Cerebellar cortex (tissue), 1 donor: ENCODE data around the gene SYNE4.
A peak's percentile ranks its signal among the peaks of the same experiment; 100 is the strongest.

Experiments used
- DNase-seq: peaks from one replicate; pipeline ENCODE4 v3.0.0-alpha.2; 2015; ENCODE audit warnings: low spot score

The SYNE4 gene

DNA sequence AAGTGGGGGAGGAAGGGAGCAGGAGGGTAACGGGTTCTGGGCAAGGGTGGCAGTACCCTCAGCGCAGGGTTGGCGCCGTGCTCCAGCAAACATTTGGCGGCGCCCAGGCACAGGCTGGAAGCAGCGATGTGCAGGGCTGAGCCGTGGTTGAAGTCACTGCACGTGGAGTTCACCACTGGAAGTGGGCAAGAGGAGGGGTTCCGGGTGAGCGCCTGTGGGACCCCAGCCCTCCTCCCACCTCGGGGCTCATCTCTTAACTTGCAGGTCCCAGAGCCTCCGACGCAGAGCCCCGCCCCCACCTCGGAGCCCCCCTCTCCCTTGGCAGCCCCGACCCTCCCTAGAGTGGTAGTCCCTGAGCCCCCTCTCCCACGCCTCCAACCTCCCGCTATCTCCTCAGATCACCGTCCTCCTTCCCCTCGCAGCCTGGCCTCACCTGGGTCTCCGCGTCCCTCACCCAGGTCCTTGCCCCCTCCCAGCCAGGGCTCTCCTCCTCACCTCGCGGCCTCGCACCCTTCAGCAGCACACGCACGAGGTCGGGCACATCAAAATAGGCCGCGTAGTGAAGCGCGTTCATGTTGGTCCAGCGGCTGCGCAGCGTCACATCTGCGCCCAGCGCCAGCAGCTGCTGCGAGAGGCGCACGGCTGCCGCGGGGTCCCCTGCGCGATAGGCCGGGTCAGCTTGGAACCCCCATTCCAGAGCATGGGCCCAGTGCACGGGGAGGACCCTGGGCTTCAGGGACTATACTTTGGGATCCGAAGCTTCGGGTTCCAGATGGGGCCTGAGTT is 17.7 kb upstream of the SYNE4 start:
- DNase-seq: no peak

DNA sequence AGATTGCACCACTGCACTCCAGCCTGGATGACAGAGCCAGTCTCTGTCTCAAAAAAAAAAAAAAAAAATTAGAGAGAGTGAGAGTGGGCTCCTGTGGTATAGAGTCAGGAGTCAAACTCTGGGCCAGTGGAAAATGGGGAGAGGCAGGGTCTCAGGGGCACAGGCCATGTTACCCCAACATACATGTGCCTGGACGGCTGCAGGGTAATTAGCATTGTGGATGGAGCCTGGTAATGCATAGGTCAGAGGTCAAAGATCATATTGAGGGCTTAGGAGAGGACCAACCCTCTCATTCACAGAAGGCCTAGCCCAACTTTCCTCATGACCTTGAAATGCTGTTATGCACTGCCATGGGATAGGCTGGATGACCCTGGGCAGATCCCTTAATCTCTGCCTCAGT is 16.9 kb upstream of the SYNE4 start:
- no peak for DNase-seq

DNA sequence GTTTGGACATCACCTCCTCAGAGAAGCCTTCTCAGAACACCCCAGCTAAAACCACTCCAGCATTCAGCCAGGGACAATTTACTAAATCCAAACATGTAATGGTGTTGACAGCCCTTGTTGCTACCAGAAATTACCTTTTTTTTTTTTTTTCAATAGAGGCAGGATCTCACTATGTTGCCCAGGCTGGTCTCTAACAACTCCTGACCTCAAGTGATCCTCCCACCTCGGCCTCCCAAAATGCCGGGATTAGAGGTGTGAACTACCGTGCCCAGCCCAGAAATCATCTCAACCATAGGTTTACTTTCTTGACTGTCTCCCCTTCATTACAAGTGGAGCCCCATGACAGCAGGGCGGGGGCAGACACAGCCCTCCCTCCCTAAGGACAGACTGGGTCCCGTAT is 14.8 kb upstream of the SYNE4 start:
- DNase-seq: no peak

DNA sequence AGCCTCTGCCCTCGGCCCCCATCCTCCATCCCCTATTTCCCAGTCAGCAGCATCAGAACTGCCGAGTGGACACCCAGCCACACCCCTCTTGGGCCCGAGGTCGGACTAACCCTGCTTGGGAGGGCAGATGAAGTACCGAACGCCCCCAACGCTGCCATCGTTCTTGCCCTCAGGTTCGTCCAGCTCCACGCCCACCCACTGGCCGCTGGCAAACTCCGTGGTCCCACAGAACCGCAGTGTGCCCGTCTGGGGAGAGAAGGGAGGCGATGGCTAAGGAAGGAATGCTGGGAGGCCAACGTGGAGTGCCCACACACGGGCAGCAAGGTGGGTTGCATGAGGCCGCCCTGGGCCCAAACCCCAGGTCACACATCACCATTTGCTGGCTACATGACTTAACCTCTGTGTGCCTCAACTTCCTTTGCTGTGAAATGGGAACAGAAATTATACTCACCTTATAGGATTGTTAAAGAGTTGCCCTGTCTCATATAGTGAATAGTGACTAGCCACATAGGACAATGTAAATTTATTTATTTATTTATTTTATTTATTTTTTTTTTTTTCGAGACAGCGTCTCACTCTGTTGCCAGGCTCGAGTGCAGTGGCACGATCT is 10.6 kb upstream of the SYNE4 start:
- no peak for DNase-seq

DNA sequence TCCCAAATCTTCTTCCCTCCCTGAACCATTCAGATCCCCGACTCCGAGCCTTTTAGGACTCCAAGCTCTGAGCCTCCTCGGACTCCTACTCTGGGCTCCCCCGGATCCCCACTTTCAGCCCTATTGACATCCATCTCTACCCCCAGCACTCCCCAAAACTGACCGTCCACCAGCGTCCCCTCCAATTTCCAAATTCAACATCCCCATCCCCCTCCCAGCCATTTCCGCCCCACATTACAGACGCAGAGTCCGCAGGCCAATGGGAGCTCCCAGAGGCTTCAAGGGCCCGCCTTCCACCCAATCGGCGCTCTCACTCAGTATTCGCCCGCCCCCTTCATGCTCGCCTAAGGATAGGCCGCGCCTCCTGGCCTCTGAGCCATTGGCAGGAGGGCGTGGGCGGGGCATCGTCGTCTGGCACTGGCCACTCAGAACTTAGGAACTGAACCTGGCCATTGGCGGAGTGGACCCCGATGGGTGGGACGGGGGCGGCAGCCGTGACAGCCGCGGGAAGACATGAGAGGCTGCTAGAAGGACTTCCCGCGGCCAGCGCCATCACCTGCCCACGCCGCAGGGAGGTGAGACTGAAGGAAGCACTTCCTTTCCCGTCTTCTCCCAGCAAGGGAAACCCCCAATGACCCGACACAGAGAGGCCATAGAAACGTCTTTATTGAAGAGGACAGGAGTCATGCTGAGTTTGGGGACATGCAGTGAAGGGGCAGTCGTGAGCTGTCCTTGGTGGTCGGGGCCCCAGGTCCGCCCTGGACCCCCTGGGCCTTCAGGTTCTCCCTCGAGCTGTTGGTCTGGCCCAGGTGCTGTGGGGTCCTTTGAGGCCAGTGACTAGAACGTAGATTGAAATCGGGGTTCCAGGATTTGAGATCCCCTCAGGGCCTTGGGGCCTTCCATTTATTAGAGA is 5.7 kb upstream of the SYNE4 start, which contains the start of gene ALKBH6:
Gene ALKBH6, minus strand, starts transcription at position 202 of the 913 bp plus-strand sequence. CDS start 816 bp downstream, outside the sequence.
- peak; percentile 100 for DNase-seq

DNA sequence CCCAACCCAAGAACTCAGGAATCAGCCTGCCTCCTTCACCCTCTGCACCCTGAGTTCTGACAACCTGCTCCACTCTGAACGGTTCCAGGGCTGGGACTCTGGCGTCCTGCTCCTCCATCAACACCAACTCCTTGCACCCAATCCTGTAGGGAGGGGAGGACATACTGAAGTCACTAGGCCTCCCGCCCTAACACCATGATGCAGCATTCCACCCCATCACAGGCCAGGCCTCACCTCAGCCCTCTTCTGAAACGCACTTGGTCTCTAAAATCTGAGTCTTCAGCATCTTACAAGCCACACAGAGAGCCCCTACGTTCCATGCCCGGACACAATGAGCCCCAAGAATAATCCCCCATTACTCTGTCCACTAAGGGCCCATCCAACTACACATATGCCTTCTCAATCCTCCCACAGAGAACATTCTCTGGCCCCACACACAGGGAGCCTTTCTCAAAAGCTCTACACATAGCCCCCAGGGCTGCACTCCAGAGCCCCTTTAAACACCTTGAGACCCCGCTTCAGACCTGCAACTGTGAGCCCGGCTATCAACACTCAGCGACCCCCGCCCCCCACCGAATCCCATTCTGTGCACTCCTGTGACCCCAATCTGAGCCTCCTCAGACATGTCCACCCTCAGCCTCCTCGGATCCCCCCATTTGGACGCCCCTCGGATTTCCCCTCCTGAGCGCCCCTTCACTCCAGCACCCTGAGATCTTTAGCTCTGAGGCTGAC is 4.8 kb upstream of the SYNE4 start:
- DNase-seq: no peak

DNA sequence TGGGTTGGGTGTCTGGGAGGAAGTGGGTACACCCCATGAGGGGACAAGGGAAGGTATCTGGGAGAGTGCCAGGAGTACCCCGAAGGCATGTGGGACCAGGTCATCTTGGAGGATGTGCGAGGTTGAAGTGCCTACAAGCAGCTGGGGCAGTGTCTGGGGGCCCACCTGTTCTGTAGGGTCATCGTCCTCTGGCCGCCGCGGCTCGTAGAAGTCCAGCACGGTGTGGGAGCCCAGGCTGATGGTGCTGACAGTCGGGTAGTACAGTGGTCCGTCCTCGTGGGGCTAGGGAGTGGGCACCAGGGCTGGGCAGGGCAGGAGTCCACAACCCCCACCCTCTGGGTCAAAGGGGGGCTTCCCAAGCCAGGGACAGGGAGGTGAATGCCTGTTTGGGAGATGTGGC is 1.8 kb upstream of the SYNE4 start:
- no peak for DNase-seq

DNA sequence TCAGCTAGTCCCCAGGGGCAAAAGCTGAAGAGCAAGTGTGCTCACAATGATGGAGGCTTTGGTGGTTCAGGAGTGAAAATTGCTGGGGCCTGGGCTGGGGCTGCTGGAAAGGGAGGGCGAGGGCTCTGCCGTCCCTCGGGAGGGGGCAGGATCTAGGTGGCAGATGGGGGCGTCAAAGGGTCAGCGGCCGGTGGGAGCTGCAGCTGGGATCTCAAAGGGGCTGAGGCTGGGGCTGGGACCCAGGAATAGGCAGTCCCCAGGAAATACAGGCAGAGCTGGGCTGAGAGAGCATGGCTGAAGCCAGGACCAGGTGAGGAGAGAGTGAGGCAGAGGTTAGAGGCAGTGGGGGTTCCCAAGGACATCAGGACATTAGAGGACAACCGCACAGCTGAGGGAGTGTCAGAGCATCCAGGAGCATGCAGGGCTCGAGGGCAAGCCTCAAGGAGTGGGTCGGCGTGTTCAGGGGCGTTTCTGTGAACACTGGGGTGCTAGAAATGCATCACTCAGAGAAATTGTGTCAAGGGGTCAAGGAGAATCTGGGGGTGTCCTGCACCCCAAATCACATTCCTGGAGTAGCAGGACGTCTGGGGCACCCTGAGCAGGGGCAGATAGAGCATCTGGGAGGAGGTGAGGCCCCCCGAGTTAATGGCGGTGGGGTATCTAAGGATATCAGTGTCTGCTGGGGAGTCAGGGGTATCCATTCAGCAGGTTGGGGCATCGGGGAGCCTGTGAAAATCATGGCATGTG is 1.2 kb upstream of the SYNE4 start:
- no peak for DNase-seq

DNA sequence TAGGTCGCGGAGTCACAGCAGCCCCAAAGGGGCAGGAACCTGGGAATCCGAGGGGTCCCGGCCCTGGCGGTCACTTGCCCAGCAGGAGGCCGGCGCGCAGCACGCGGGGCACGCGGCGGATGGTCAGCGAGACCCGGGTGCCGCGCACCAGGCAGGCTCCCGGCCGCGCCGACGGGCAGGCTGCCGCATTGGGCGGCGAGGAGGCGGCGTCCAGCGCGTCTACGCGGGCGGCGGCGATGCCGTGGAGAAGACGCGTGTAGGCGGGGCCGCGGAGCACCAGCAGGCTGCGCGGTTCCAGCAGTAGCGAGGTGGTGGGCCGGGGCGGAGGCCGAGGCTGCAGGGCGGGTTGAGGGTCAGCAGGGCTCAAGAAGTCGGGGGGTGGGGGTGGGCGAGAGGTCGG is 607 bp upstream of the SYNE4 start:
- peak; percentile 68 for DNase-seq

DNA sequence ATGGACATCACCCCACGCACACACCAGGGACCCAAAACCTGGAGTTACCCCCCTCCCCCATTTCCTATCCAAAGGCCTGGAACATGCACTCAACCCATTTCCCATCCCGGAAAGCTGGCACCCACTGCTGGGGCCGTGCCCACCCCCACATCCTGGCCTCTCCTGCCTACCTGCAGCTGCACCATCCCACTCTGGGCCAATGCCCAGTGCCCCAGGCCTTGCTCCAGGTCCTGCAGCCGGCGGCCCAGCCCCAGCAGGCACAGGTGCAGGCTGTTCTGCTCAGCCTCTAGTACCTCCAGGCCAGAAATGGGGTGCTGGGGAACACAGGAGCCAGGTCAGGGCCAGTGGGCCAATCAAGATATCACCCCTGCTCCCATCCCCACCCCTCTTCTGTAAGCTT is 1.7 kb downstream of the SYNE4 start:
- no peak for DNase-seq

DNA sequence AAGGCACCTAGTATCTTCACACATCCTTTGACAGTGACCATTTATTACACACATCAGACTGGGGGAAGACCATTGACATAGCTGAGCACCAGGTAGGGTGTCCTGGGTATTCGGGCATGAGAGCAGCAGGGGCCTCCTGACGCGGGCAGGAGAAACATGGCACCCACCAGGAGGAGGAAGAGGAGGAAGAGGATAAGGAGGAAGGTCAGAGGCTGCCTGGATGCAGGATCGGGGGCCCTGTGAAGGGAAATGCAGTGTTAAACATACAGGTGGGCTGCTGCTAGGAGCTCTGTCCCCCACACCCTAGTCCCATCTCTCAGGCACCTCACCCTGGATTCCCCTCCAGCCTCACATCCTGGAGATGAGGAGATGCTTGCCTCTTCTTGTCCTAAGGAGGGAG is 5.3 kb downstream of the SYNE4 start:
- no peak for DNase-seq

DNA sequence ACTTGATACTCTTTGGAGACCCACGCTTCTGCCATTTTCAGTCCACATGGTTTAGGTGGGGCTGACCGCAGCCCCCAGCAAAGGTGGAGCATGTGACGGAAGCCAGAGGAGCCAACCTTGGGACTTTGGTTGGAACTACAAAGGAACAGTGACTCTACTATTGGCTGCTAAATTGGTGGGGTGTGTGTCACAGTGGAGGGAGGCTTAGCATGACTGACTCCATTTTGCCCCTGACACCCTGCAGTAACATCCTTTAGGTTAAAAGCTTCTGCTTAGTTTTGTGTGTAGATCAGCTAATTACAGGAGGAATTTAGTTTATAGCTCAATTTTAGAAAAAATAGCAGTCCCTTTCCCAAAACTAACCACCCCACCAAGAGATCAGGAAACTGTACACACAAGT is 7.0 kb downstream of the SYNE4 start:
- no peak for DNase-seq

DNA sequence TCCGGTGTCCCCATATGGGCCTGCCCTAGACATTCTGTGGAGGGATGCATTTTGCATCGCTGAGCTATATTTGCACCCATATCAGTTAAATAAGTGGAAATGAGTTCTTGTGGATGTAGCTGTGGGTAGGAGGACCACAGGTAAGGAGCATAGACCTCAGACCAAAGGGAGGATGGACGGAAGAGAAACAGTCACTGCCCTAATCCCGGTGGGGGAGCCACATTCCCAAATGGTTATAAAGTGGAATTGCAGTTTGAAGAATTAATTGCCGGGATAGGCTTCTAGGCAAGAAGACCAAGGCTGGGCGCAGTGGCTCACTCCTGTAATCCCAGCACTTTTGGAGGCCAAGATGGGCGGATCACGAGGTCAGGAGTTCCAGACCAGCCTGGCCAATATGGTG is 11.8 kb downstream of the SYNE4 start:
- no peak for DNase-seq

DNA sequence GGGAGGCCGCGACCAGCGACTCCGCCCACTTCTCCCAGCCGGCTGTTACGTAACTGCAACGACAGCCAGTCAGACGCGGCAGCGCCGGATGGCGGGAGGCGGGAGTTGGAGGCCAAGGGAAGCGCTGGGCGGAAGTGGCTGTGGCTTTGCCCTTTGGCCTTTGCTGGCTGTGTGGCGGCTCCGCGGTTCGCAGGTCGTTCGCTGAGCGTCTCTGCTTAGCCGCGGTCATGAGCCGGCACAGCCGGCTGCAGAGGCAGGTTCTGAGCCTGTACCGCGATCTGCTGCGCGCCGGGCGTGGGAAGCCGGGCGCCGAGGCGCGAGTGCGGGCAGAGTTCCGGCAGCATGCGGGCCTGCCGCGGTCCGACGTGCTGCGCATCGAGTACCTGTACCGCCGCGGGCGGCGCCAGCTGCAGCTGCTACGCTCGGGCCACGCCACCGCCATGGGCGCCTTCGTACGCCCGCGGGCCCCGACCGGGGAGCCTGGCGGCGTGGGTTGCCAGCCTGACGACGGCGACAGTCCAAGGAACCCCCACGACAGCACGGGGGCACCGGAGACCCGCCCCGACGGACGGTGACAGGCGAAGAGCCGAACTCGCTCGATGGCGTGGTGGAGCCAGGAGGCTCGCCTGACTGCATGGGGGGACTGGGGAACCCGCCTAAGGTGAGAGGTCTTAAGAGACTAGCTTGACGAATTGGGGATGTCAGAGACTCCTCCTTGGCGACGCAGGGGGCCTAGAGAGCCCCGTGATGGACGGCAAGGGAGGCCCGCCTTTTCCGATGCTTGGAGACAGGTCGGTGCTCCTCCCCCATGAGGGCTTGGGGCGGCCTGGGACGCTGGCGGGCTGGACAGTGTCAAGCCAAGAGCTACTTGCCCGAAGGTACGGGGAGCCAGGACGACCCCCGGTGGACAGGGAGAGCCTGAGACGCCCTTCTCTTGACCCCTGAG is 13.3 kb downstream of the SYNE4 start, which contains the start of gene SDHAF1:
Gene SDHAF1, plus strand, starts transcription at position 141 of the 946 bp plus-strand sequence. Its CDS starts 87 bp downstream, at position 228.
- DNase-seq: peak; percentile 97

DNA sequence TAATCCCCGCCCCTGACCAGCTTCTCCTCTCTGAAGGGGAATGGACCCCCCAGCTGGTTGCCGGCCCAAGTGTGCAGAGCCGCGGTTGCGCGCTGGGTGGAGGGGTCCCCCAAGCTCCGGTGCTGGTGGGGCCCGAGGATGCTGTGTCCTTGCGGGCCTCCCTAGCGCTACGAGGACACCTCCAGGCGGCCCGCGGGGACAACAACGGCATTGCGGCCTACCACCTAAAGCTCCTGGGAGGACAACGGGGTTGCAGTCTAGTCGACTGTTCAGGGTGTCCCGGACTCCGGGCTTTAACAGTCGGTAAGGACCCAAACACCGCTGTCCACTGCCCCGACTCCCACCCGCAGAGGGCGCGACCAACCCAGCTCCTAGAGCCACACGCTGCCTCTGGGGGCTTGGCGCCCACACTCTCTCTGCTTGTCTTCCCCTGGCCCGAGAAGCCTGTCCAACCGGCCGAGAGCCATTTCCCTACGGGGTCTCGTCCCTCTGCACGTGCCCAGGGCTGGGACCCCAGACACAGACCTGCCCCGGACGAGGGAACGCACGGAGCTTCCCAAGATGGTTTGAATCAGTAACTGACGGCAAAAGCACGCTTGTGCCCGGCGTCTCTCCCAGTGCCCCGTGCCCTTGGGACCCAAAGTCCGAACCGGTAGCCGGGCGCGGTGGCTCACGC is 14.6 kb downstream of the SYNE4 start:
- peak; percentile 44 for DNase-seq

DNA sequence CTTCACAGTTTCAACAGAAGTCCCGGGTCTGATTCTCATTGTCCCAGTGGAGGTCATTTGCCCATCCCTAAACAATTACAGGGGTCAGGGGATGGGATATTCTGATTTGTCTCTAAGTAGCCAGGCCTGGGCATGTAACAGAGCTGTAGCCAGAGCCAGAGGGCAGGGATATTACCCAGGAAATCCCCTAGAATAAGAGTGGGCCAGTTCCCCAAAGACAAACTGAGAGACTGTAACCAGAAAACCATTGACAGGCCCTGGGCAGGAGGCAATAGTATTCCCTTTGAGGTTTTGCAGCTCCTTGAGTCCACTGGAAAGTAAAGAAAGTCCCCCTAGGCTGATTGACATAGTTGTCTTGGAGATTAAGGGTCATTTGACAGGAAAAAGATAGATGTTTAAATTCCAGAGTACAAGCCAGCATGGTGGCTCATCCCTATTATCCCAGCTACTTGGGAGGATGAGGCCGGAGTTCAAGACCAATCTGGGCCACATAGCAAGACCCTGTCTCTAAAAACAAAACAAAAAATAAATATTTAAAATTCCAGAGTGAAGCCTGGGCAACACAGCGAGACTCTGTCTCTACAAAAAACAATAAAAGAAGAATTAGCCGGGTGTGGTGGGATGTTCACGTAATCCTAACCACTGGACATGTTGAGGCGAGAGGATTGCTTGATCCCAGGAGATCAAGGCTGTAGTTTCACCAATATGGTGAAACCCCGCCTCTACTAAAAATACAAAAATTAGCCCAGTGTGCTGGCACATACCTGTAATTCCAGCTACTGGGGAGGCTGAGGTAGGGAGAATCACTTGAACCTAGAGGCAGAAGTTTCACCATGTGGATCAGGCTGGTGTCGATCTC is 15.5 kb downstream of the SYNE4 start:
- no peak for DNase-seq

DNA sequence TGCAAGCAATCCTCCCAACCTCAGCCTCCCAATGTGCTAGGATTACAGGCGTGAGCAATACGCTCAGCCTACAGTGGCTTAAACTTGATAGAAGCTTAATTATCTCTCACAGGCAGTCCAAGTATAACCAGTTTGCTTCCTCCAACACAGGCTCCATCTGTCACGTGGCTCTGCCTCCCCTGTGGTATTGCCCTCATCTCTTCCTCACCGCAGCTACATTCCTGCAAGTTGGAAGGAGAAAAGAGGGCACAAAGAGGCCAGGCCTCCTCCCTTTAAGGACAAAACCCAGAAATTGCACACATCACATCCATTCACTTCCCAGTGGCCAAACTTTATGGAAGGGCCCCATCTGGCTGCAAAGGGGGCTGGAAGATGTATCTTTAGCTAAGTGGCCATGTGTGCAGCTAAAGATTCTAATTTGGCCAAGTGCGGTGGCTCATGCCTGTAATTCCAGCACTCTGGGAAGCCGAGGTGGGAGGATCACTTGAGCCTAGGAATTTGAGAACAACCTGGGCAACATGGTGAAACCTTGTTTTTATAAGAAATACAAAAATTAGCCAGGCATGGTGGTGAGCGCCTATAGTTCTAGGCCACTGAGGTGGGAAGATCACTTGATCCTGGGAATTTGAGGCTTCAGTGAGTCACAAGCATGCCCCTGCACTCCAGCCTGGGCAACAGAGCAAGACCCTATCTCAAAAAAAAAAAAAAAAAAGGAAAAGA is 16.7 kb downstream of the SYNE4 start:
- DNase-seq: no peak
